HG03442 (cell line): ENCODE data around the gene CDKN1B.

Source experiments
- ATAC-seq: cut with Tn5 transposase; IDR thresholded peaks from one replicate; pipeline ENCODE4 v1.9.1; 2021; ENCODE audit warnings: mild to moderate bottlenecking, moderate library complexity; ENCODE audit not compliant: unreplicated experiment

The CDKN1B gene

DNA sequence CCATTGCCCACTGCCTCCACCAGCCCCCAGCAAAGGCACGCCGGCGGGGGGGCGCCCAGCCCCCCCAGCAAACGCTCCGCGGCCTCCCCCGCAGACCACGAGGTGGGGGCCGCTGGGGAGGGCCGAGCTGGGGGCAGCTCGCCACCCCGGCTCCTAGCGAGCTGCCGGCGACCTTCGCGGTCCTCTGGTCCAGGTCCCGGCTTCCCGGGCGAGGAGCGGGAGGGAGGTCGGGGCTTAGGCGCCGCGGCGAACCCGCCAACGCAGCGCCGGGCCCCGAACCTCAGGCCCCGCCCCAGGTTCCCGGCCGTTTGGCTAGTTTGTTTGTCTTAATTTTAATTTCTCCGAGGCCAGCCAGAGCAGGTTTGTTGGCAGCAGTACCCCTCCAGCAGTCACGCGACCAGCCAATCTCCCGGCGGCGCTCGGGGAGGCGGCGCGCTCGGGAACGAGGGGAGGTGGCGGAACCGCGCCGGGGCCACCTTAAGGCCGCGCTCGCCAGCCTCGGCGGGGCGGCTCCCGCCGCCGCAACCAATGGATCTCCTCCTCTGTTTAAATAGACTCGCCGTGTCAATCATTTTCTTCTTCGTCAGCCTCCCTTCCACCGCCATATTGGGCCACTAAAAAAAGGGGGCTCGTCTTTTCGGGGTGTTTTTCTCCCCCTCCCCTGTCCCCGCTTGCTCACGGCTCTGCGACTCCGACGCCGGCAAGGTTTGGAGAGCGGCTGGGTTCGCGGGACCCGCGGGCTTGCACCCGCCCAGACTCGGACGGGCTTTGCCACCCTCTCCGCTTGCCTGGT lies at the start of gene CDKN1B:
Gene CDKN1B (plus strand): TSS at position 576 of the 793 bp plus-strand sequence. CDS start 472 bp downstream, outside the sequence.
- peak; percentile 48 for ATAC-seq

DNA sequence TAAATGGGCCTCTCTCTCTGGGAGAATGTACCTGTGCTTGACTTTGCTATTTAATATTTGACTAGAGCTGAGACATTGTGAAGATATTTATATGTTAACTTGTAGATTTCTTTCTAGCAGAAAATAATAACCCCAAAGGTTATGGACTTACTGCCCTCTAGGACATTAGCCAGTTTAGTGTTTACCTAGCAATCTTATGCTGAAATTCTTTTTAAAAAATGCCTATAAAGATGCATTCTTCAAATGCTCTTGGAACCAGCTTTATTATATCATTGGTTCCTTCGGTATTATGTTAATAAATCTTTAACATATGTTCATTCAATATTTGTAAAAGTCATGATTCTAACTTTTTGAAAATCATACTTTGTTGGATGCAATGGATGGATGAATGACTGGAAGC lies 49.2 kb upstream of the CDKN1B start:
- no peak for ATAC-seq

DNA sequence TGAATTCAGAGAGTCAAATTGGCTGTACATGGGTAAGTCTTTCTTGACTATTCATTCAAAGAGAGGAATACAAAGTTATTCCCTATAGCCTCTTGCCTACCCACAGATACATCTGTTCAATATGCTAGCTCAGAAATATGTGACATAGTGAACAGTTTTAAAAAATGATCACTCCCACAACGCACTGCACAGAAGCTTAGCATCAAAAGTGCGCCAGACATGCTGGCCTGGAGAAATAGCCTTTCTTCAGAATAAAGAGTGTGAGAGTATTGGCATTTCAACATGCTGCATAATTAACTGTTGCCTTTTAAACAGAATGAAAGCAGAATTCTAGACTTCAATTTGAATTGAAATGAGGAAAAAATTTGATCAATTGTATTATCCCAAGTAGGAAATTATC lies 48.1 kb upstream of the CDKN1B start:
- no peak for ATAC-seq

DNA sequence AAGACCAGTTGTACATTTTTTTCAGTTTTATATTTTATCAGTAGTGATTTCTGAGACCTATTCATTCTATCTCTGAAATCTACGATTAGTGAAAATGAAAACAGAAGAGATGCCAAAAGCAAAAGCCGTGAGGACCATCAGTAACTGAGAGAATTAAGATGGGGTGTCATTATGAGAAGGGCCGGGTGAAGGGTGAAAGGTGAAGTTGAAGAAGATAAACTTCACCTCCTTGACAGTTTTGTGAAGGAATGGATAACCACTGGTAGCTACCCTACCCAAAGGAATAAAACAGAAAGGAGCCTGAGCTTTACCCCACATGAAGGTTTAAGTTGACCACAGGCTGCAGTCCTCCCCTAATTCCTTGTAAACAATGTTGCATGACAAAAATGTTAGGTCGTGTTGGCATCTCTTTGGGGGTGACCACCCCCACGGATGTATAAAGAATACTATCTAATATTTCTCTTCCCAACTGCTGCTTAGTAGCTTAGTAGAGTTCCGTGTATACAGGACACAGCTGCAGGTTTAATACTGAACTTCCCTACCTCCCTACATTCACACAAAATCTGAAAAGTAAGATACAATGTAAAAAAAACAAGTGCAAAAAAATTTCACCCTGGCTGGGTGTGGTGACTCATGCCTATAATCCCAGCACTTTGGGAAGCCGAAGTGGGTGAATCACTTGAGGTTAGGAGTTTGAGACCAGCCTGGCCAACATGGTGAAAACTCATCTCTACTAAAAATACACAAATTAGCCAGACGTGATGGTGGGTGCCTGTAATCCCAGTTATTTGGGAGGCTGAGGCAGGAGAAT lies 45.1 kb upstream of the CDKN1B start:
- ATAC-seq: no peak

DNA sequence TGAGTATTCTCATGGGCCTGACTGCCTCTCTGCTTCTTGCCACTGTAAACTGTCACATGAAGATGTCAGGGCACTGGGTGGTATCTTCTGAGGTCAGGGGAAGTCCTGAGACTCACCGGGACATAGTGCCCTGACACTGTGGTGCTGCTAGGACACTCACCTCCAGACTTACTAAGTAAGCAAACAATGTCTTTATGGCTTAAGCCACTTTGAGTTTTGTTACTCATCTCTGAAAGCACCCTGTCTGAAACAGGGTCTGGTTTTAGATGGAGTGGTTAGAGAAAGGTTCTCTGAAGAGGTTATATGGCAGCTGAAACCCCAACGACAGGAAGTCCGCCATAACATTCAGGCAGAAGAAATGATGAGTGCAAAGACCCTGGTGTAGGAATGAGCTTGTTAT lies 43.9 kb upstream of the CDKN1B start:
- ATAC-seq: peak; percentile 71

DNA sequence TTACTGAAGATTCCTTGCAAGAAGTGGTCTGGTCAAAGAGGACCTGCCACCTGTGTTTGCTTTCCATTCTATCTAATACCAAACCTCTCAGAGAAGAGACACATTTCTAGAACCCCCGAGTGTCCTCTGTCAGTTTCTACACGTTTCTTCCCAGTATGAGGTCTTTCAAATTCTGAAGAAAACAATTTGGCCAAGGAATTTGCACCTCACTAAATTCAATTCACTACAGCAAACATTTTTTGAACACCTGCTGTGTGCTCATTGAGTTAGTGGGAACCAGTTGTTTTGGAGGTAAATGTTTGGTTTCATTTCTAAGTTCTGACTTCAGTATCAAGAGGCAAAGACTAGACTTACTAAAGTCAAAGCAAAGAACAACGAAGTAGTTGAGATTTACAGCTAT lies 40.6 kb upstream of the CDKN1B start:
- no peak for ATAC-seq

DNA sequence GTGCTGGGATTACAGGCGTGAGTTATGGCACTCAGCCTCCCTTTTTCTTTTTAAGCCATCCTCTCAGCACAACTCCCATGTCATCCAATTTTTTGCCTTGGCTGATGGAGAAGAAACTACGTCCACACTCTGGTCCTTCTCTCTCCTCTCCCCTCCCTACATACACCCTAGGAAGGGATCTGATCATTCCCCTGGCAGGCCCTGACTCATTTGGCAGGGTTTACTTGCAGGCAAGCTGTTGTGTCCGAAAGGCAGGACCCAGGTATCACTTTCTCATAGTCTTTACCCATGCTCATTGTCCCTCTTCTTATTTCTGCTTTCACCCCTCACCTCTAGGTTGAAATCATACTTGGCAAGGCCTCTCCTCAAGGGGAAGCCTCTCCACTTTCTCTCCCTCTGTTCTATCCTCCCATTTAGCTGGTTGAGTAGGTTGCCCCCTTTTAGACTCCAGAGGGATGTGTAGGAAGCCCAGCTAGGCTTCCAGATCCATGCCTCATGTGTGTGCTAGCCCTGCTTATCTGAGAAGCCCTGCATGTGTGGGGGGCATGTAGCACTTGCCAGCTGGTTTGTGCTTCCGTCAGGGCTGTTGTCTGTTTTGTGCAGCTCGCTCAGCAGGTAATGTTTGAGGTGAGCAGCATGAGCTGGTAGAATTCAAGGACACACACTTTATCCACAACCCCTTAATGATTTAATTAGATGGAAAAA lies 36.0 kb upstream of the CDKN1B start:
- ATAC-seq: no peak

DNA sequence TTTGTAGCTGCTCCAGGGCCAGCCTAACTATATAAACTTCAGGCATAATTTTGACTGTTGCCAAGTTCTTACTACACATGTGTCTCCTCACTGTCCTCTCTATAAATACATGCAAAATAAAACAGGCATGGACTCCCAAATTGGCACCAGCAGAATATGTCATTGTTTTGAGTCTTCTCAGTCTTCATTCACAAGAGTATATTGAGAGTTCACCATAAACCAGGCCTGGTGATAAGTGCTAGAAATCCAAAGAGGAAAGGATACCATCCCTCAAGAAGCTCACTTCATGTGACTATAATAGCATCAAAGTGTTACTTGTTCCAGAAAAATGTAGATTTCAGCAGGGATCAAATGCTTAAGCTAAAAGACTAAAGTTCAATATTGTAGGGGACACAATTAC lies 34.9 kb upstream of the CDKN1B start:
- ATAC-seq: no peak

DNA sequence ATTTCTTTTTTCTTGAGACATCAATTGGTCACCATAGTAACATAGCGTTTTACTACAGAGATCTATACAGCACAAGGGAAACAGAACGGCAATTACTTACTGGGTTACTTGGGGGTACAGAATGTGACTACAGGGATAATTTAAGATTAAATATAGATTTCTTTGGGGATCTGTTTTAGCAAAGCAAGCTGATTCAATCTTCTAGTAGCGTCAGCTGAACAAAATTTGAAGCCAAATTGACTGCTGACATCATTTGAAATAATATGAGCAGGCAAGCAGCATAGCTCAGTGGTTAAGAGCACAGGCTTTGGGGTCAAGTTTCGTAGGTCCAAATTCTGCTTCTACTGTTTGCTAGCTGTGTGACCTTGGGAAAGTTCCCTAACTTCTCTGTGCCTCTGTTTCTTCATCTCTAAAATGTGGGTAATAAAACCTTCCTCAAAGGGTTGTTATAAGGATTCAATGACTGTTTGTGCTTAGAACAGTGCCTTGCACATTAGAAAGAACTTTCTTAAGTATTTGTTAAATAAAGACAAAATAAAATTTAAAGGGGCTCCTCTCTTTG lies 34.0 kb upstream of the CDKN1B start:
- ATAC-seq: no peak

DNA sequence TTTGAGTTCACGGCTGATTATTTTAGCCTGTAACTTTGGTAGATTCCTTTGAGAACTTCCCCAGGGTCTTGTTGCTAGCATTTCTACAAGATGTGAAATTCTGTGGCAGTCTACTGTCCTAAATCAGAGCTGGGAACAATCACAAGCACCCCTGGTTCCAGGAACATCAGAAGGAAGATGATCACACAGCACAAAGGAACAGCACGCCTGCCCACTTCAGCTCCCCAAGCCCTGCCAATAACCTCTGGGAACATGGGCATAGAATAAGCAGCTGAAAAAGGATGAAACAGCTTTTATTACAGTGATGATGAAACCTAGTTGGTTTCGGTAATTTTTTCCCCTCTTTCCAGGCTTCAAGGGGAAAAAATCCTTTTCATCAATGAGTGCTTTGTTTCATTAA lies 33.4 kb upstream of the CDKN1B start:
- ATAC-seq: no peak

DNA sequence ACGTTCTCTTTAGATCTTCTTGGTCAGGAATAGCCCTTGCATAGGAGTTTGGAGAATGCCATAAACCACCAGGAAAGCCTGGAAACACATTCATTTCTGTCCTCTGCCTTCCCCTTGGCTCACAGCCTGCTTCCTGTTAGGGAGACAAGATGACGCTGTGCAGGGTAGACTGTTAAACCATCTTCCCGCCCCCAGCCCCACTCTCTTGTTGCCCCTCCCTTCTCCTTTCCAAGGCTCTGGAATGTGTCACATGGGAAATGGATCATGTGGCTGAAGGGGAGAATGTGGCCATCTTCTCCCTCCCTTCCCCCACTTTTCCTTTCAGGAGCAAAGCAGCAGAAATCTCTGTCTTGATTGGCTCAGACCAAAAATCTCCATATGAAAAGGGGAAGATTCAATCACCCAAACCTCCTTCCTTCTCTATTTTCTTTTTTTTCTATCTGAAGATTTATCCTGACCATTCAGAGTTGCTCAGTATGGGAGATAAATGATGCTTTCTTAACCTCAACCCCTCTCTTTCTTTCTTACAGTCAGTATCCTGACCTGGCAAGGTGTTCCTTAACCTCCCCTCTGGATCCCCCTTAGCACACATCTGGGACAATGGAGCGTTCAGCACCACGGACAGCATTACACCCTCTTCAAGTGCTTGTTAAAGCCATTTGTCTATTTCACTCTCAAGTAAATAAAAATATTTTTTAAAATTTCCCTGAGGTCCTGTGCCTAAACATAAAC lies 32.6 kb upstream of the CDKN1B start:
- no peak for ATAC-seq

DNA sequence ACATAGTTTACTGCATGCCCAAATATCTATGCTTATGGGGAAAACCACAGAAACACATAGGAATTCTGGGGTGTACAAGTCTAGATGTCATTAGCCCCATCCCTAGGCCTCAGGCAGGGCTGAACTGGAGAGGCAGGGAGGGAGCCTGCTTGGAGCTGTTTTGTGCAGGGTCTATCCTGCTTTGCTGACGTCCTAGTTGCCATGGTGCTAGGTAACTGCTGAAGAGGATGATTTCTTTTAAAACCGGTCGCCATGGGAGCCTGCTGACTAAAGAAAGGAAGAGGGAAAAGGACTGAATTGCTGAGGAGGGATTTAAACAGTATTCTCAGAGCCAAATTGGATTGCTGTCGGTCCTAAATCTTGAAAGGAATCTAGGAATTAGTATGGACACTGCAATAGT lies 31.9 kb upstream of the CDKN1B start:
- ATAC-seq: no peak

DNA sequence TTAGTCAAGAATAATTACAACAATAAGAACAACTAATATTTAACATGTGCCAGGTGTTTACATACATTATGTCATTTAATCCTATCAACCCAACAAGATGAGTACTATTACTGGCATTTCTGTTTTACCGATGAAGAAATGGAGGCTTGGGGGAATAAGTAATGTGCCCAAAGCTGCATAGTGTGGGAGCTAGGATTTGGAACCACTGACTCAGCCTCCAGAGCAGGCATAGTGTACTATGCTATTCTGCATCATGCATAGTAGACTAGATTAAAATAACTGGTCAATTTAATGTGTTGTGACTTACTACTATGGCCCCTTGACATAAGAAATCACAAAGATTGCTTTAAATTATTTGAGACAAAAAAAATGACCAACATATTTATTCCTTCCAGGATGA lies 30.7 kb upstream of the CDKN1B start:
- ATAC-seq: no peak

DNA sequence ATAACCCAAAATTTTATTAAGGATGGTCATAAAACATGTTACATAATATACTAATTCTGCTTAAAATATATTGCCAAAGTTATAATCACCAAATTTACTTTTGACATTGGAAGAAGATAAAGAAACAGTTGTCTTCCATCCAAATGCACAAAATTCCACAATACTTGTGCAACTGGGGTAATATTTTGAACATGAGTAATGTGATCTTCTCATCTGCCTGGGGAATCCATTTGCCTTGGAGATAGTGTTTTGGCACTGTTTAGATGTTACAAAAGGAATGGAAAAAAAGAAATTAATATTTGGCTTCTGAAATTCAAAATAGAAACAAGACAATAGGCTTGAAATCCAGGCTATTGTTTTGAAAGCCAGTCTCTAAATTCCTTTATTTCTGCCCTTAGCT lies 30.2 kb upstream of the CDKN1B start:
- ATAC-seq: no peak

DNA sequence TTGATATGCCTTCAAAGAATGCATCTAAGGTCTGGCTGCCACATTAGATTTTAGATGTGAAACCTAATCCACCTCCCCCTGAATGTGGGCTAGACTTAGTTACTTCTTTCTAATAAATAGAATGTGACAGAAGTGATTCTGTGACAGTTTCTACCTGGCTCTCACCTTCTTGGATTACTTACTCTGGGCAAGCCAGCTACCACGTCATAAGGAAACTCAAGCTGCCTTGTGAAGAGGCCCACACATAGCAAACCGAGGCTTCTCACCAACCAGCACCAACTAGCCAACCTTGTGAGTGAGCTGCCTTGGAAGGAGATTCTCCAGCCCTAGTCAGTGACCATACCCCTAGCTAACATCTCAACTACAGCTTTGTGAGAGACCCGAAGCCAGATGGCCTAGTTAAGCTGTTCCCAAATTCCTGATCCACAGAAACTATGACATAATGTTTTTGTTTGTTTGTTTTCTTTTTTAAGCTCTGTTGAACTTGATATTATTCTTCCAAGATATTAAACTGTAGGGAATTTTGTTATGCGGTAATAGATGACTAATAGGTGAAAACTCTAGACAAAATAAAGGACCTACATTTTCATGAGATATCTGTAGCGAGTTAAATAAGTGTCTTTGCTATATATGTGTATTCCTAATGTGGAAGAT lies 27.4 kb upstream of the CDKN1B start:
- no peak for ATAC-seq

DNA sequence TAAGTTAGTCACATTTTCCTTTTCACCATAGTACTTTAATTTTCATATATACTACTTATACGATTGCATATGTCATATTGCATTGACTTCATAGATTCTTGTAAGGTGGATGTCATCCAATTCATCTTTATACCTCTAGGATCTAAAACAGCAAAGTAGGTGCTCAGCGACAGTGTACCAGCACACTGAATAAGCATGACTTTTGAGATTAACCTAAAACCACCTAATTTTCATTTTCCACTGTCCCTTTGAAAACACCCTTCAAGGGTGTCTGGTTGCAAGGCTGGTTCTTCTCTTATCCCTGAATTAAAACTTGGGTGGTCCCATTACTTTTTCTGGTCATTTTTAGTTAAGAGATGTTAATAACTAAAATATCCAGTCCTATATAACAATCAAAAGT lies 25.6 kb upstream of the CDKN1B start:
- ATAC-seq: no peak

DNA sequence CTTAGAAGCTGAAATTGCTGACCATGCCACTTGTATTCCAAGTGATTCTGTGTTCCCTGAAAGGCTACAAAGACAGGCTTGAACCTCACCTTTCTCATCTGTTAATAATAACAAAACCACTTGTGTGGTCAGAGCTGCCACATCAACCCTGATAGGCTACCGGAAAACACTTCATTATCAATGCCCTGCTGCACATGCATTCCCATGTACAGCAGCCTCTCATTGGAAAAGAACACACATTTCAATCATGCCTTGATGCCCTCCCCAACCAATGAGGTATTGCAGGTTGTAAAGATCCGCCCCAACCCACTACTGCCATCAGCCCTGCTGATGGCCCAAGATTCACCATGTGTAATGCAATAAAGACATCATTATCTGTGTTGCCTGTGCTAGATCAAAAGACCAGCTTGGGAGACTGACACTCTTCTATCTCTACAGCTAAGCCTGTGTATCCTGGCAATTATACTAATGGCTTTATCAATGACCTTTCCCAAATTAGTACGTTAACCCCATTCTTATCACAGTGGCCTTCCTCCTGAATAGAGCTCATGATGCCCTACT lies 24.0 kb upstream of the CDKN1B start:
- no peak for ATAC-seq

DNA sequence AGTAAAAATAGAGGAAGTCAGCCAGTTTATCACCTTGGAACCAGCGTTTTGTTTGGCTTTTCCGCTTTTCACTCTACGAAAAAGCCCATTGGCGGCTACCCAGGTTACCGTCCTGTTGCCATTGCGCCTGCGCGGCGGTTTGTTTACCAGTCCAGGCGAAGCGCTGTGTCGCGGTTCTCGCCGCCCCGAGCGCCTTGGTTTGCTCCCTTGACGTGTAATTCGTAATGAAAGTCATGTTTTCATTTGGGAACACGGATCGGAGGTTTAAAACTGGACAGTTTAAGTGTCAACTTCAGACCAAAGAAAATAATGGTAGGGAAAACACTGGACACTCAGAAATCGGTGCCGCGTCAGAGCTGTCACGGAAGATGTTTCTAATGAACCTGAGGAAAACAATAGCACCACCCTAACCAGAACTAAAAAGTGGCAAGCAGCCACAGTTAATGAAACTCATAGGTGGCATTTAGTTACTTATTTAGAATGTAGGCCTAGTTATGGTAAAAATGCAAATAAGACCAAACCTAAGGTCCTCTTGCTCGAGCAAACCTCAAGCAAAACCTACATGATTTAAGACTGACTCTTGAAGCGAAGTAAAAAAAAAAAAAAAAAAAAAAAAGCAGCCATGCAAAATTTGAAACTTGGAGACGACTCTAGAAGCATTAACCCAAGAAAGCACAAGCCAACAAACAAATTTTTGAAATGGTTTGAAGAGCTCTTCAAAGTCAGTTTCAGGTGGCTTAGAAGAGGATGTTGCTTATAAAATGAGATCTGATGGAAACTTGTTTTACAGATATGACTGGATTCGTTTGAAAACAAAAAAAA lies 20.4 kb upstream of the CDKN1B start:
- peak; percentile 61 for ATAC-seq

DNA sequence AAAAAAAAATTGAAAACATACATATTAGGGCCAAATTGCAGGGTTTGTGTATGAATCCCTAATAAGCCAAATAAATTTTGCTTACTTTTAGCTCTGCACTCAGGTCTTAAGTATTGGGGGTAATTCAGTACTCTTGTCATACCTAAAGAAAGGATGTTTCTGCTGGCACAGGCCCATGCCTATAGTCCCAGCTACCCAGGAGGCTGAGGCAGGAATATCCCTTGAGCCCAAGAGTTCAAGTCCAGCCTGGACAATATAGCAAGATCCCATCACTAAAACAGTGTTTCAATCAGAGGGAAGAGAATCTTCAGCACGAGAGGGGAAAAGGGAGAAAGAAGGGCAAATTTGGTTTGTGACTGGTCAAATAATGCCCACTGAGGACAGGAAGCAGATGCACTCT lies 17.8 kb upstream of the CDKN1B start:
- no peak for ATAC-seq
